CD4-positive, alpha-beta T cell (primary cell): ENCODE measurements around the gene ASB6. TPM values are rescaled to one million over a fixed set of nuclear protein-coding genes. Genes with fewer than 3 reads are reported as not detected.

Experiments used
- ATAC-seq: fragments of 200-7000 bp; cut with Tn5 transposase; one replicate; pipeline ENCODE4 v1.10.0; 2022; ENCODE audit warnings: mild to moderate bottlenecking; ENCODE audit not compliant: poor library complexity
- CTCF ChIA-PET: fragments of 350-600 bp; sonication (Branson Sonifier 250); formaldehyde crosslinking; loops from one replicate; lab custom pipeline; 2021; ENCODE audit warnings: antibody characterized with exemption, inconsistent platforms; lab: Charles Lee
- POLR2A ChIA-PET: fragments of 350-600 bp; sonication (Branson Sonifier 250); formaldehyde crosslinking; loops from one replicate; lab custom pipeline; 2021; ENCODE audit warnings: antibody characterized with exemption, inconsistent platforms; lab: Charles Lee
- DNase-seq, 14 experiments: peaks; one replicate each; pipeline ENCODE4 v3.0.0-alpha.2; 2013 to 2020; ENCODE audit warnings: mixed read lengths in 2 of 14
- H3K27ac ChIP-seq, 2 donors: one replicate each; pipeline versions ENCODE4 v1.5.1 to v1.7.0; 2013; ENCODE audit warnings: low read length in 2 of 2, low read depth in 1 of 2, mild to moderate bottlenecking in 1 of 2
- H3K27me3 ChIP-seq, 2 experiments: 1 replicate in 1 of 2; 2 replicates in 1 of 2; pipeline versions ENCODE4 v1.6.1 to v1.7.0; 2013; ENCODE audit warnings: low read length in 2 of 2, control low read depth in 1 of 2, mild to moderate bottlenecking in 1 of 2, moderate library complexity in 1 of 2; ENCODE audit not compliant: insufficient read depth in 2 of 2, control insufficient read depth in 1 of 2
- H3K36me3 ChIP-seq: one replicate; pipeline ENCODE4 v1.6.1; 2013; ENCODE audit warnings: low read length, control low read depth; ENCODE audit not compliant: insufficient read depth
- H3K4me1 ChIP-seq: one replicate; pipeline ENCODE4 v1.6.1; 2013; ENCODE audit warnings: low read length, control low read depth; ENCODE audit not compliant: insufficient read depth
- H3K4me3 ChIP-seq: one replicate; pipeline ENCODE4 v1.5.1; 2013; ENCODE audit warnings: mild to moderate bottlenecking, low read length, moderate library complexity
- H3K9me3 ChIP-seq, 2 experiments: 1 replicate in 1 of 2; 2 replicates in 1 of 2; pipeline versions ENCODE4 v1.6.1 to v1.7.0; 2013; ENCODE audit warnings: low read length in 2 of 2, mild to moderate bottlenecking in 2 of 2, control low read depth in 1 of 2, moderate library complexity in 1 of 2; ENCODE audit not compliant: control insufficient read depth in 1 of 2, insufficient read depth in 1 of 2
- H3K27ac Mint-ChIP-seq: one replicate; pipeline ENCODE4 v1.8.0; 2020; ENCODE audit warnings: mixed read lengths
- H3K27me3 Mint-ChIP-seq: one replicate; pipeline ENCODE4 v1.8.0; 2021; ENCODE audit warnings: mixed read lengths
- H3K36me3 Mint-ChIP-seq: one replicate; pipeline ENCODE4 v1.8.0; 2021; ENCODE audit warnings: low read depth, mixed read lengths
- H3K4me1 Mint-ChIP-seq: one replicate; pipeline ENCODE4 v1.8.0; 2021; ENCODE audit warnings: low read depth, mixed read lengths
- H3K4me3 Mint-ChIP-seq: one replicate; pipeline ENCODE4 v1.8.0; 2020; ENCODE audit warnings: mild to moderate bottlenecking, mixed read lengths
- H3K9me3 Mint-ChIP-seq: one replicate; pipeline ENCODE4 v1.8.0; 2020; ENCODE audit warnings: mixed read lengths
- intact Hi-C, 2 experiments: fragments of 100-400 bp; cut with DNase I in 1 of 2; cut with micrococcal nuclease in 1 of 2; formaldehyde crosslinking; loops; one replicate each; pipeline versions ENCODE4 v1.15.1 to v1.9.0; 2023 to 2025; cut with DNase I, micrococcal nuclease
- total RNA-seq, 174 experiments: library from RNA in 2 of 174; stranded (reverse) in 2 of 174; gene quantifications; one replicate each; pipeline ENCODE4 v1.2.3 and lab custom pipeline; 2021 to 2026
- TF ChIP-seq, protein P1 (sequence below): fragments of 200-600 bp; IDR thresholded peaks from one replicate; pipeline ENCODE4 v1.8.0; 2022; ENCODE audit warnings: antibody characterized with exemption, mild to moderate bottlenecking

ASB6 gene
- total RNA-seq, 2 experiments from 2014 or later = 28.5 to 29.3 TPM

DNA sequence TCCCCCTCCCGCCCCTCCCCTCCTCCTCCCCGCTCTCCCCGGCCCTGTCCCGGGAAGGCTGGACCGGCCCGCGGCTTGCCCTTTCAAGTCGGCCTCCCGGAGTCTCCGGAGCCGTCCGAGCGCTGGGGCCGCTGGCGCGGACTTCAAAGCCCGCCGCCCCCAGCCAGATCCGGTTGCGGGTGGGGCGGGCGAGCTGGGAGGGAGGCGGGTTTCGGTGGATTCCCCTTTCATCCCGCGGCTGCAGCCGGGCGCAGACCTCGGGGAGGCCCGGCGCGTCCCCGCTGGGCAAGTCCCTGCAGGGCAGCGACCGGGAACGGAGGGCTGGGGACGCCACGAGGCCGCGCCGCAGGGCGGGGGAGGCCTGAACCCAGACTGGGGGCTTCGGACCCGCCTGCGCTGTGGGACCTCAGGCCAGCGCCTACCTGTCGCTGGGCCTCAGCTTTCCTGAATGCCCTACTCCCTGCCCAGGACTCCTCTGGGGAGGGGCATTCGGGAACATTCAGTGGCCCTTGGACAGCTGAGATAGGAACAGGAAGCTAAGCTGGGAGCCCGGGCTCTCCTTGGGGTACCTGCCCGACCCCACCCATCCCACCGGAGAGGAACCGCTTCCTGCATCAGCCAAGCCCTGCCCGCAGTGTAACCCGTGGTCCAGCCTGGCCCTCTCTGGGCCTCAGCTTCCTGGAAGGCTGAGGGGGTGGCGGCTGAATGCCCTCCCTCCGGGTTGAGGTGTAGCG is 44.4 kb downstream of the ASB6 start:
- no peak overlapping the region for H3K27ac ChIP-seq
- peak overlapping the region; percentile 33 for H3K27ac Mint-ChIP-seq

DNA sequence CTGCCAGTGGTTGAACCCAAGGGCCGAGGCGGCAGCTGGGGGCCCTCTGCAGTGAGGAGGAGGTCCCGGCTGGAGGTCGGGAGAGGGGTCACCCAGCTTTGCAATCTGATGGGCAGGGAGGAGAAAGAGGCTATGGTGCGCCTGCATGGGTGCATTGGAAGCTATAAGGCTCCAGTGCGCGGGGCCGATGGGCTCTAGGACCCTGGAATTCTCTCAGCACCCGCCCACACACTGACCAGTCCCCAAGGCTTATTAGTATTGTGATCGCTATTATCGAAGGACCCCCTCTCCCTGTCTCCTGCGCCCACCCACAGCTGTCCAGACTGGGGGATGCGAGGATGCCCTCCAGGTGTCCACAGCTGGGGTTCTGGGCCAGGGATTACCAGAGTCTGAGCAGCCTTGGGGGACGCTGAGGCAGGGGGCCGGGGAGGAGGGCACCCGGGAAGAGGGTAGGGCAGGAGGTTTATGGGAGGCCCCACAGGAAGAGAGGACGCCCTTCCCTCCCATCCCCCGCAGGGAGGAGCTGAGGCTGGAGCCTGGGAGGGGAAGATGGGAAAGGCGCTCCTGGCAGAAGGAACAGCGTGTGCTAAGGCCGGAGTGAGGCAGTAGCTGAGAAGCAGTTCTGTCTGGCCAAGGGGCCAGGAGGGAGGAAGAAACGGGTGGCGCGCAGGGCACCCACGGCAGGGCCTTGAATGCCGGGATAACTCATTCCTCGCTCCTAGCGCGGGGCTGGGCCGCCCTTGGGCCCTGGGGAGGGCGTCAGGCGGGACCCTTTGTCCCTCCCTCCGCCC is 45.2 kb downstream of the ASB6 start:
- Mint-ChIP-seq H3K4me1 (peaks cover 16% of the 10 kb centered on the region), H3K36me3 (no peaks in the 10 kb centered on the region), H3K9me3 (no peaks in the 10 kb centered on the region), H3K4me3 (peak overlapping the region; percentile 38), H3K27ac (peak overlapping the region; percentile 68), H3K27me3 (peaks cover 6% of the 10 kb centered on the region)
- H3K4me1 ChIP-seq = peaks cover 30% of the 10 kb centered on the region
- intact Hi-C loops = no loop called here
- ChIA-PET CTCF (interaction anchor here (1.4 kb wide), 1 partner anchor 137 kb away, joined by 4 read pairs; no protein-coding TSS in a partner anchor), POLR2A (interaction anchor here (0.8 to 1.8 kb wide), 7 partner anchors 9 to 361 kb away, joined by 3 to 8 read pairs (median 3); no protein-coding TSS in a partner anchor)
- no peaks in the 10 kb centered on the region for H3K36me3 ChIP-seq
- DNase-seq = no peak
- TF ChIP-seq, protein P1, sequence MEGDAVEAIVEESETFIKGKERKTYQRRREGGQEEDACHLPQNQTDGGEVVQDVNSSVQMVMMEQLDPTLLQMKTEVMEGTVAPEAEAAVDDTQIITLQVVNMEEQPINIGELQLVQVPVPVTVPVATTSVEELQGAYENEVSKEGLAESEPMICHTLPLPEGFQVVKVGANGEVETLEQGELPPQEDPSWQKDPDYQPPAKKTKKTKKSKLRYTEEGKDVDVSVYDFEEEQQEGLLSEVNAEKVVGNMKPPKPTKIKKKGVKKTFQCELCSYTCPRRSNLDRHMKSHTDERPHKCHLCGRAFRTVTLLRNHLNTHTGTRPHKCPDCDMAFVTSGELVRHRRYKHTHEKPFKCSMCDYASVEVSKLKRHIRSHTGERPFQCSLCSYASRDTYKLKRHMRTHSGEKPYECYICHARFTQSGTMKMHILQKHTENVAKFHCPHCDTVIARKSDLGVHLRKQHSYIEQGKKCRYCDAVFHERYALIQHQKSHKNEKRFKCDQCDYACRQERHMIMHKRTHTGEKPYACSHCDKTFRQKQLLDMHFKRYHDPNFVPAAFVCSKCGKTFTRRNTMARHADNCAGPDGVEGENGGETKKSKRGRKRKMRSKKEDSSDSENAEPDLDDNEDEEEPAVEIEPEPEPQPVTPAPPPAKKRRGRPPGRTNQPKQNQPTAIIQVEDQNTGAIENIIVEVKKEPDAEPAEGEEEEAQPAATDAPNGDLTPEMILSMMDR = no peak
- H3K27me3 ChIP-seq = peaks cover 0 to 3% of the 10 kb centered on the region in 2 experiments
- H3K9me3 ChIP-seq = no peaks in the 10 kb centered on the region
- no peak for ATAC-seq
- H3K4me3 ChIP-seq = no peak overlapping the region
- H3K27ac ChIP-seq = no peak overlapping the region

More for the DNA sequence above, 44.4 kb downstream of the ASB6 start:
- TF ChIP-seq, protein P1 = no peak
- intact Hi-C loops = no loop called here
- ATAC-seq (peak; percentile 66), DNase-seq (peak in 5 of 14 experiments; percentile 32 to 80 (median 67))
- Histone ChIP-seq H3K4me3 (peak overlapping the region; percentile 40), H3K4me1 (peaks cover 30% of the 10 kb centered on the region), H3K27me3 (peaks cover 0 to 3% of the 10 kb centered on the region in 2 experiments), H3K36me3 (no peaks in the 10 kb centered on the region), H3K9me3 (no peaks in the 10 kb centered on the region)
- peaks cover 6% of the 10 kb centered on the region for H3K27me3 Mint-ChIP-seq
- CTCF ChIA-PET = interaction anchor here (0.8 to 1.4 kb wide), 2 partner anchors 11 to 138 kb away, joined by 4 read pairs; no protein-coding TSS in a partner anchor
- no peaks in the 10 kb centered on the region for H3K36me3 Mint-ChIP-seq
- H3K9me3 Mint-ChIP-seq = no peaks in the 10 kb centered on the region
- peaks cover 16% of the 10 kb centered on the region for H3K4me1 Mint-ChIP-seq
- peak overlapping the region; percentile 69 for H3K4me3 Mint-ChIP-seq
- POLR2A ChIA-PET = interaction anchor here (0.6 to 1.5 kb wide), 5 partner anchors 8 to 362 kb away, joined by 3 to 7 read pairs (median 3); no protein-coding TSS in a partner anchor

DNA sequence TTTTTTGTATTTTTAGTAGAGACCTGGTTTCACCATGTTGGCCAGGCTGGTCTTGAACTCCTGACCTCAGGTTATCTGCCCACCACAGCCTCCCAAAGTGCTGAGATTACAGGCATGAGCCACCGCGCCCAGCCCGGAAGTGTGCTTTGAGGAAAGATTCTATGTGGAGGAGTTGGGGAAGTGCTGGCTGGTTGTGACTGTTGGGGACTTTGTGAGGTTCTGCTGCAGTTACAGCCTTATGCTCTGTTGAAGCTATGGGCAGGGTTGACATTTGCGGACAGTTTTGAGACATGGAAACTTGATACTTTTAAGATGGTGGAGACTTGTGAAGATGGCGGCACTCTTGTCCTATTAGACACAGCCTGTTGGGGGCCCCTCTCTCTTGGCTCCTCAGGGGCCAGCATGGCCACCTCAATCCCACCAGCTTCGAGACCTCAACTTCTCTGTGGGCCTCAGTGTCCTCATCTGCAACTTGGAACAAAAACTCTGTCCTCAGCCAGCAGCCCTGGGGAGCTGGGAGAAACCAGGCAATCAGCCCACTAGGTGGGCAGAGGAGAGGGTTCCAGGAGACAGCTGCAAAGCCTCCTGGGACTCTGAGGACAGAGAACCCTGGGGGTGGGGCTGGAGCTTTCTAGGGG is 45.9 kb downstream of the ASB6 start:
- no peaks in the 10 kb centered on the region for H3K36me3 Mint-ChIP-seq
- peaks cover 0 to 3% of the 10 kb centered on the region in 2 experiments for H3K27me3 ChIP-seq
- ChIA-PET CTCF (interaction anchor here (1.4 kb wide), 1 partner anchor 136 kb away, joined by 4 read pairs; no protein-coding TSS in a partner anchor), POLR2A (interaction anchor here (0.8 to 1.8 kb wide), 4 partner anchors 8 to 12 kb away, joined by 3 to 8 read pairs (median 3); no protein-coding TSS in a partner anchor)
- H3K9me3 ChIP-seq = no peaks in the 10 kb centered on the region
- no peaks in the 10 kb centered on the region for H3K36me3 ChIP-seq
- peak overlapping the region; percentile 78 for H3K4me3 Mint-ChIP-seq
- no peak overlapping the region for H3K4me3 ChIP-seq
- H3K27ac ChIP-seq = no peak overlapping the region
- peaks cover 16% of the 10 kb centered on the region for H3K4me1 Mint-ChIP-seq
- H3K9me3 Mint-ChIP-seq = no peaks in the 10 kb centered on the region
- peaks cover 30% of the 10 kb centered on the region for H3K4me1 ChIP-seq
- no peak for ATAC-seq
- H3K27me3 Mint-ChIP-seq = peaks cover 6% of the 10 kb centered on the region
- intact Hi-C loops = no loop called here
- peak overlapping the region; percentile 68 for H3K27ac Mint-ChIP-seq
- DNase-seq = no peak
- TF ChIP-seq, protein P1 = no peak
